ENCODE data around the gene ADAMTS6. TPM values are rescaled to one million over a fixed set of nuclear protein-coding genes. Genes with fewer than 3 reads are reported as not detected.

Gene ADAMTS6
- total RNA-seq, 1 experiment from 2014 or later = 0.23 TPM

DNA sequence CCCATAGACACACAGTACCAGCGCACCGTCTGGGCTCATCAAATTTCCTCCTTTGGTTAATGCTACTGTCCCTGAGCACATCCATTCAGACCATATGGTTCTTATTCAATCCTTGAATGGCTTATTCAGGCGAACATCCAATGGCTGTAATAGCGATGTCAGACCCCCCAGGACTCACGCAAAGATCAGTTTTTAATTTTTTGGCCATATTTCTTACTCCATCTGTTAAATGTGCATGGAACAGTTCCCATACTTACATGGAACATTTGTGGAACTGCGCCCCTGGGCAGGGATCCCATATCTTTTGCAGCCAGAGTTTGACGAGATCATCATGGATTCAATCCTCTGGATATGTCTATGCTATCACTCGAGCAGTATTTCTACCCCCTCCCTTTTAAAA is 213.2 kb downstream of the ADAMTS6 start:
- intact Hi-C loops (cut with micrococcal nuclease; ENCODE audit: unreplicated experiment) = no loop called here
- no peaks in the 10 kb centered on the region for H3K4me1 Mint-ChIP-seq (ENCODE audit: low read depth, unreplicated experiment)
- no peak overlapping the region for H3K4me3 ChIP-seq (ENCODE audit: low read depth, low read length)

GRCh38 chr5:65264420-65264819 is 217.3 kb downstream of the ADAMTS6 start:
- H3K27me3 ChIP-seq (replicated peaks; ENCODE audit: control insufficient read depth, insufficient read depth, low read length) = no peaks in the 10 kb centered on the region
- intact Hi-C loops (cut with micrococcal nuclease; ENCODE audit: unreplicated experiment) = no loop called here
- no peak for TF ChIP-seq CTCF (IDR thresholded peaks at IDR 0.05; ENCODE audit: insufficient read depth in 1 of 2, low read depth in 1 of 2, low read length in 1 of 2, severe bottlenecking in 1 of 2, unreplicated experiment in 1 of 2)
- peaks cover 3% of the 10 kb centered on the region; the same call in 1 of the 2 replicates for H3K4me1 ChIP-seq
- H3K27me3 Mint-ChIP-seq (ENCODE audit: insufficient read depth, unreplicated experiment) = peaks cover 2% of the 10 kb centered on the region
- POLR2A ChIA-PET = no interaction called here
- no peak overlapping the region for H3K4me3 Mint-ChIP-seq (ENCODE audit: unreplicated experiment)
- H3K36me3 ChIP-seq (ENCODE audit: control insufficient read depth, insufficient read depth, low read length) = no peaks in the 10 kb centered on the region
- H3K27ac Mint-ChIP-seq (ENCODE audit: unreplicated experiment) = no peak overlapping the region
- no peaks in the 10 kb centered on the region for H3K36me3 Mint-ChIP-seq (ENCODE audit: insufficient read depth, unreplicated experiment)
- no TSS peak for BruUV-seq (replicated peaks)
- H3K9me3 Mint-ChIP-seq (ENCODE audit: unreplicated experiment) = no peaks in the 10 kb centered on the region
- no peaks in the 10 kb centered on the region for H3K4me1 Mint-ChIP-seq (ENCODE audit: low read depth, unreplicated experiment)
- H3K4me3 ChIP-seq (ENCODE audit: low read depth, low read length) = no peak overlapping the region
- CTCF ChIA-PET = no interaction called here
- no peaks in the 10 kb centered on the region for H3K9me3 ChIP-seq
- no peak for DNase-seq

More for the DNA sequence above, 213.2 kb downstream of the ADAMTS6 start:
- Mint-ChIP-seq H3K9me3 (ENCODE audit: unreplicated experiment) (no peaks in the 10 kb centered on the region), H3K4me3 (ENCODE audit: unreplicated experiment) (no peak overlapping the region), H3K27me3 (ENCODE audit: insufficient read depth, unreplicated experiment) (peaks cover 2% of the 10 kb centered on the region), H3K36me3 (ENCODE audit: insufficient read depth, unreplicated experiment) (no peaks in the 10 kb centered on the region), H3K27ac (ENCODE audit: unreplicated experiment) (no peak overlapping the region)
- no peaks in the 10 kb centered on the region for H3K27me3 ChIP-seq (replicated peaks; ENCODE audit: control insufficient read depth, insufficient read depth, low read length)
- no peaks in the 10 kb centered on the region for H3K9me3 ChIP-seq
- DNase-seq = no peak
- TF ChIP-seq CTCF (IDR thresholded peaks at IDR 0.05; ENCODE audit: insufficient read depth in 1 of 2, low read depth in 1 of 2, low read length in 1 of 2, severe bottlenecking in 1 of 2, unreplicated experiment in 1 of 2) = no peak
- no TSS peak for BruUV-seq (replicated peaks)
- H3K36me3 ChIP-seq (ENCODE audit: control insufficient read depth, insufficient read depth, low read length) = no peaks in the 10 kb centered on the region
- peaks cover 1% of the 10 kb centered on the region; the same call in 1 of the 2 replicates for H3K4me1 ChIP-seq
- ChIA-PET CTCF (no interaction called here), POLR2A (no interaction called here)

DNA sequence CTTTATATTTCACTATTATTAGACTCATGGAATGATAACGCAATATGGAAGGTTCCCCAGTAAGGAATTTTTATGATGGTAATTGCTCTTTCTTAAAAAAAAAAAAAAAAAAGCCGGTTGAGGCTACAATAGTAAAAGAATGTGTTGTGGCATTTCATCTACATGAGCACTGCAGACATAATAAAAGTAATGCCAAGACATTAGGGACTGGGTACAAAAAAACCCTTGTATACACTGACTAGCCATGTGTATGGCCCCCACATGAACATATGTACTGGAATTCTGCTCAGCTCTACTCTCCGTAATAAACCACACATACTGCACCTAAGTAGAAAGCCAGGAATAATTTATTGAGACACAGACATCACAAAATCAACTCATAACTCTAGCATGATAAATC is 218.4 kb downstream of the ADAMTS6 start:
- Histone ChIP-seq H3K4me3 (ENCODE audit: low read depth, low read length) (no peak overlapping the region), H3K9me3 (no peaks in the 10 kb centered on the region), H3K36me3 (ENCODE audit: control insufficient read depth, insufficient read depth, low read length) (no peaks in the 10 kb centered on the region), H3K27me3 (replicated peaks; ENCODE audit: control insufficient read depth, insufficient read depth, low read length) (no peaks in the 10 kb centered on the region), H3K4me1 (peaks cover 3% of the 10 kb centered on the region; the same call in 1 of the 2 replicates)
- ChIA-PET CTCF (no interaction called here), POLR2A (no interaction called here)
- H3K4me3 Mint-ChIP-seq (ENCODE audit: unreplicated experiment) = no peak overlapping the region
- no peak overlapping the region for H3K27ac Mint-ChIP-seq (ENCODE audit: unreplicated experiment)
- no TSS peak for BruUV-seq (replicated peaks)
- intact Hi-C loops (cut with micrococcal nuclease; ENCODE audit: unreplicated experiment) = no loop called here
- H3K4me1 Mint-ChIP-seq (ENCODE audit: low read depth, unreplicated experiment) = no peaks in the 10 kb centered on the region
- no peaks in the 10 kb centered on the region for H3K36me3 Mint-ChIP-seq (ENCODE audit: insufficient read depth, unreplicated experiment)
- TF ChIP-seq CTCF (IDR thresholded peaks at IDR 0.05; ENCODE audit: insufficient read depth in 1 of 2, low read depth in 1 of 2, low read length in 1 of 2, severe bottlenecking in 1 of 2, unreplicated experiment in 1 of 2) = no peak
- no peaks in the 10 kb centered on the region for H3K9me3 Mint-ChIP-seq (ENCODE audit: unreplicated experiment)
- H3K27me3 Mint-ChIP-seq (ENCODE audit: insufficient read depth, unreplicated experiment) = peaks cover 2% of the 10 kb centered on the region
- DNase-seq = no peak
